Caki2 (cell line): Measurements from ENCODE around the gene KLF15. TPM values are rescaled to one million over a fixed set of nuclear protein-coding genes. Genes with fewer than 3 reads are reported as not detected.

Source experiments
- DNase-seq: peaks from one replicate; pipeline ENCODE4 v3.0.0-alpha.2; 2015; ENCODE audit warnings: low read depth
- in situ Hi-C: cut with HindIII; loops from 2 replicates; pipeline ENCODE4 v1.10.0; 2016; ENCODE audit warnings: low sequenced_read_pairs, low pct_unique_long_range_greater_than_20kb, mixed read lengths
- total RNA-seq: library from RNA; depleted of rRNA; stranded (reverse); fragments of >200 nt; shearing (Covaris generic); gene quantifications from 2 replicates; pipeline ENCODE4 v1.2.3, GENCODE V29; 2014; ENCODE audit warnings: low replicate concordance; rRNA removed

KLF15 gene
- total RNA-seq, 1 experiment from 2014 or later = not detected

DNA sequence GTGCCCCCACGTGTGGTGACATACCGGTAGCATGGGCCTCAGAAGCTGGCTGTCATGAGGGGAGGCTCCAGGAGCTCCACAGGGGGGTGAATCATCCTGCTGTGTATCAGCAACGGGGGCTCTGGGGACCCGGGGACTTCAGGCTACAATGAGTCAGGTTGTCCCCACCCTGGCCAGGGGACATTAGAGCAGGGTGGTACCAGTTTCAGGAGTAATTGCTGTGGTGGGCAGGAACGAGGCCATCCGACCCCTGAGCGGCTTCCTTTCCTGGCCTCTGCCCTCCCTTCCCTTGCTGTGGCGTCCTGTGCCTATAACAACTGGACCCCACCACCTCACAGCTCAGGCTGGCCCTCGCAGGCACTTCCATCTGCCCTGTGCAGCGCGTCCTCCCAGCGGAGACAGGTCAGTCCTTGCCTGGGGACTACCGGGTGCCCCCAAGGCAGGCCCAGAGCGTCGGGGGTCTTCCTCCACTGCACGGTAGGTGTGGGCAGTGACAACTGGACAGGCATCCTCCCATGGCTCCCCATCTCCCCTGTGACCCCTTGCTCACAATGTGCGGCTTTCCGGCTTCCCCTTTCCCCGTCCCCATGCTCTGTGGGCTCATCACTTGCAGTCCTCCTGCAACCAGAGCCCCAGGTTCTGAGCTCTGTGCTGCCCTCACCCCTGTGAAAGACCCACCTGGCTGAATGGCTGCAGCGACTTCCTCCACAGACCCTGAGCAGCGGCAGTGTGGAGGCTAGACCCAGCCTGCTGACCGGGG, 57.0 kb downstream of the KLF15 start:
- in situ Hi-C loops = no loop called here
- no peak for DNase-seq

DNA sequence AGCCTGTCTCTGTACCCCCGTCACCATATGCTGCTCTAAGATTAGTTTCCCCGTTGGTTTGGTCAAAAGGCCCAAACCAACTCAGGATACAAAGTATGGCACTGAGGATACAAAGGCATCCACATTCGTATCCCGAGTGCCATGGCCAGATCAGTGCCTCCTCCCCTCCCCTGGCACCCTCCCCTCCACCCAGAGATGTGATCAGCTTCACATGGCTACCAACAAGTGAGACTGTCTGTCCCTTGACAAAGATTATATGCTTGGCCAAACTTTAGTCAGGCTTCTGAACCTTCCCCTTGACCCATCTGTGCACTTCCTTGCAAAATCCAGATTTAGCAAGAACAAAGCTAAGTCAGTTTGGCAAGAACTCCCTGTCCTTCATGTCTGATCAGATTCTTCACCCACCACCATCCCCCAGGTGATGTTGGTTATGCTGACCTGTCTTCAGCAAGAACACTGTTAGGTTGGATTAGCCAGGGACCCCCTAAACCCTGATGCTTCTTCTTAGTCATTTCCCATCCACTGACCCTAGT, 61.7 kb downstream of the KLF15 start:
- DNase-seq = no peak
- in situ Hi-C loops = no loop called here

DNA sequence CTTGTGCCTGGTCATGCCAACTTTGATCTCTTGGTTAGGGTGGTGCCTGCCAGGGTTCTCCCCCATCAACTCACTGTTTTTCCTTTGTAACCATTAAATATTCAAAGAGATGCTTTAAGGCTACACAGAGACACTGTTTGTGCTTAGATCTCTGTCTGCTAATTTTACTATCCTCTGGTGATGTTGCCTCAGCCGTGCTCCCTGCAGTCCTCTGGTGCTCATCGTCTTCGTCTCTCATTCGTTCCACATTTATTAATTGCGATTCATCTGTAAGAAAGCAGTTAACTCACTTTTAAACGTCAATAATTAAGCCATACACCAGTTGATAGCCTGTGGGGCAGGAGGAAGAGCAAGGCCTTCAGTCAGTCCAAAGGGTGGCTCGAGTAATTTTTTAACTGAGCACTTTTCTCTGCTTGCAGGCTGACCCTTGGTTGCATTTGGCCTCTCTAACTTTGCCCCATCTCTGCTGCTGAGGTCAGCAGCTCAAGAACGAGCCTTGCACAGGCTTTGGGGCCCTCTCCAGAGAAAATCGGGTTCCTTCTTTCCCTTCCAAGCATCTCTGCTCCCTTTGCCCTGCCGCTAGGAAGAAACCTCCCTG, 62.9 kb downstream of the KLF15 start:
- in situ Hi-C loops = no loop called here
- no peak for DNase-seq

DNA sequence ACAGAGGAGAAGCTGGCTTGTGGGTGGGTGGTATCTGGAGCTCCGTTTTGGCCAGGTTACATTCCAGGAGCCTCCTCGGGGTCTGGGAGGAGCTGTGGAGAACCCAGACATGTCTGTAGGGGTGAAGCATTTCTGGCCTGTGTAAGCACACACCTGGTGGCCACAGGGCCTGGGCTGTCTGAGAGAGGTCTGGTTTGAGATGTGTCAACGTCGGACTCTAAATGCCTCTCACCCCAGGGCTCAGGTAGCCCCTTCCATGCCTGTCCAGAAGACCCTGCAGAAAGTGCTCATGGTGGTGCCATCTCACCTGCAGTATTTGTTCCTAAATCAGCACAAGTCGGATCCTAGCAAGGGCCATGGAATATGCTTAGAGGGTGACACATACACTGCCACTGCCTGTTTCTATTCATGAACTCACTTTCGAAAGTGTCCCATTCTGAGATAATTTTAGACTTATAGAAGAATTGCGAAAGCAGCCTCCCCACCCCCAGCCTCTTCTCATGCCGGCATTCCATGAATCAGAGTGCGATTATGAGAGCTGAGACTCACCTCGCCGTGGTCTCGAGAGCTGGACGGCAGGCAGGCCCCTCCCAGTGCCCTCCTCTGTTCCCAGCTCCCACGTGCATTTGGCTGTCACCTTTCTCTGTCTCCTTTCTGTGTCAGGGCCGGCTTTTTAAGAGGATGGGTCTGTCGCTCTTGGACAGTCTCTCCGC, 63.7 kb downstream of the KLF15 start:
- DNase-seq = no peak
- in situ Hi-C loops = no loop called here

Other genes starting within 250 kb of the KLF15 start
- 2.6 and 5.9 TPM in 2 replicates for gene ALDH1L1, start 176.8 kb downstream of the KLF15 start, total RNA-seq
- not detected in 2 replicates for gene CFAP100, start 37.5 kb upstream of the KLF15 start, total RNA-seq
- 8.6 and 9.6 TPM in 2 replicates for gene ZXDC, start 118.5 kb upstream of the KLF15 start, total RNA-seq
- not detected in 2 replicates for gene UROC1, start 160.4 kb upstream of the KLF15 start, total RNA-seq
- gene CHST13, start 166.7 kb upstream of the KLF15 start, total RNA-seq = 1.6 TPM in 1 of 2 replicates, not detected in the other
- not detected in 2 replicates for gene C3orf22, start 201.5 kb upstream of the KLF15 start, total RNA-seq